ENCODE data around the gene RAPGEF1.

The RAPGEF1 gene

DNA sequence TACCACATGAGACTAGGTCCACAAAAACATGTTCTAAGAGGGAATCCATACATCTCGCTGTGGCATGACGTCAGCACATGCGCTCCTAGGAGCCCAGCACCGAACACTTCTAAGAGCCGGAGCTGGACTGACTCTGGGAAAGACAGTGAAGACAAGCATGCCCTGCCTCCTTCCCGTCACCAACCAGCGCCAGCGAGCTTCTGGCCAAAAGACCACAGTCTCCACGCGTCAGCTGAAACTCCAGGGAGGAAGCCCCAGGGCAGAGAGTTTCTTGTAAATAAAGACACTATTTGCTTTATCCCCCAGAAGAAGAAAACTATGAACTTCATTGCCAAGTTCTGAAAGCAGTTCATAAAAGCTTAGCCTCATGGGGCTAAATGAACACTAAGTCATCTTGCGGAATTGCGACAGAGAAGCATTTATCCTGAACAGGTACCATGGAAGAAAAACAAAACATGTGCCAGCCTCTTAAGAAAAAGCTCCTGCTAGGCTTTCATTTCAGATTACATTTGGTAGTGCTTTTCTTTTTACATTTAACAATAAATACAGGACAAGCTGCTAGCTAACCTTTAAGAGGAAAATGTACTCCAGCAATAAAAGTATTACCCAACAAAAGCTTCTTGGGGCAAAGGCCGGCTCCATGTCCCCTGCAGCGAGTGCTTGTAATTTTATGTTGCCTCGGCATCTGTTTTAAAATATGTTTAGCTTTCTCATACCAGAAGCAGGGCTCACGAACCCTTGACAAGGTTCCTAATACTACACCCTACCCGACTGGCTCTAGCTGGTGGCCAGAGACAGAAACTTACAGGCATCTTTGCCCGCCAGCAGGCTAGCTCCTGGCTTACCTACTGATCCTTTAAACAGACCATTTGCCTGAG lies 98.0 kb downstream of the RAPGEF1 start:
- Histone ChIP-seq H3K27me3 (ENCODE audit: control insufficient read depth, insufficient read depth, low read length) (no peaks in the 10 kb centered on the region), H3K4me3 (ENCODE audit: low read depth, low read length) (no peak overlapping the region), H3K27ac (ENCODE audit: low read depth, low read length) (0 out of 2 replicates have a peak overlapping the region, but pooled peaks have one; percentile 19), H3K9me3 (ENCODE audit: control insufficient read depth, insufficient read depth, low read depth, low read length) (no peaks in the 10 kb centered on the region), H3K9ac (ENCODE audit: low read length) (no peak overlapping the region), H3K36me3 (ENCODE audit: control insufficient read depth, insufficient read depth, low read length) (peaks cover 49% of the 10 kb centered on the region), H3K4me1 (ENCODE audit: control insufficient read depth, insufficient read depth, low read length) (peaks cover 43% of the 10 kb centered on the region)

- Histone ChIP-seq H3K4me3 (ENCODE audit: low read depth, low read length) (no peak overlapping the region), H3K27me3 (ENCODE audit: control insufficient read depth, insufficient read depth, low read length) (no peaks in the 10 kb centered on the region), H3K4me1 (ENCODE audit: control insufficient read depth, insufficient read depth, low read length) (peaks cover 45% of the 10 kb centered on the region), H3K9ac (ENCODE audit: low read length) (no peak overlapping the region), H3K27ac (ENCODE audit: low read depth, low read length) (no peak overlapping the region), H3K36me3 (ENCODE audit: control insufficient read depth, insufficient read depth, low read length) (peaks cover 53% of the 10 kb centered on the region), H3K9me3 (ENCODE audit: control insufficient read depth, insufficient read depth, low read depth, low read length) (no peaks in the 10 kb centered on the region)
These were observed 99.3 kb downstream of the RAPGEF1 start for GRCh38 chr9:131640438-131641137.

- H3K27ac ChIP-seq (ENCODE audit: low read depth, low read length) = no peak overlapping the region
- no peak overlapping the region for H3K9ac ChIP-seq (ENCODE audit: low read length)
- H3K4me1 ChIP-seq (ENCODE audit: control insufficient read depth, insufficient read depth, low read length) = peaks cover 46% of the 10 kb centered on the region
- H3K36me3 ChIP-seq (ENCODE audit: control insufficient read depth, insufficient read depth, low read length) = peaks cover 46% of the 10 kb centered on the region
- H3K4me3 ChIP-seq (ENCODE audit: low read depth, low read length) = no peak overlapping the region
- H3K27me3 ChIP-seq (ENCODE audit: control insufficient read depth, insufficient read depth, low read length) = no peaks in the 10 kb centered on the region
- no peaks in the 10 kb centered on the region for H3K9me3 ChIP-seq (ENCODE audit: control insufficient read depth, insufficient read depth, low read depth, low read length)
These were observed 100.0 kb downstream of the RAPGEF1 start for GRCh38 chr9:131639769-131640437.

DNA sequence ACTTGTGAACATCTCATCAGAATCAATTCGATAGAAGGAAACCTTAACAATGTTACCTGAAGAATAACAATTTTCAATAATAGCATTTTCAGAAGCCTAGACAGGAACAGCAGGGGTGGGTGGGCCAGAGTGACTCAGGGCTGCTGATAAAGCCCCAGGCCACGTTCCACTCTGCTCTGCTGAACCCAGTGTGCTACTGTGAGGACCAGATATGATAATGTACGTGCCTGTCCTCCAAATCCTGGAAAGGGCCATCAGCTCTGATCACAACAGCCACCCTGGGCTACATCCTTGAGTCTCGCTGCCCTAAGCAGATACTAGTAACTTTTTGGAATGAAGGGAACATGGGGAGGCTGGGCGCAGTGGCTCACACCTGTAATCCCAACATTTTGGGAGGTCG lies 103.3 kb downstream of the RAPGEF1 start:
- Histone ChIP-seq H3K36me3 (ENCODE audit: control insufficient read depth, insufficient read depth, low read length) (peaks cover 48% of the 10 kb centered on the region), H3K9me3 (ENCODE audit: control insufficient read depth, insufficient read depth, low read depth, low read length) (no peaks in the 10 kb centered on the region), H3K9ac (ENCODE audit: low read length) (no peak overlapping the region), H3K27me3 (ENCODE audit: control insufficient read depth, insufficient read depth, low read length) (no peaks in the 10 kb centered on the region), H3K27ac (ENCODE audit: low read depth, low read length) (no peak overlapping the region), H3K4me3 (ENCODE audit: low read depth, low read length) (no peak overlapping the region), H3K4me1 (ENCODE audit: control insufficient read depth, insufficient read depth, low read length) (peaks cover 34% of the 10 kb centered on the region)

DNA sequence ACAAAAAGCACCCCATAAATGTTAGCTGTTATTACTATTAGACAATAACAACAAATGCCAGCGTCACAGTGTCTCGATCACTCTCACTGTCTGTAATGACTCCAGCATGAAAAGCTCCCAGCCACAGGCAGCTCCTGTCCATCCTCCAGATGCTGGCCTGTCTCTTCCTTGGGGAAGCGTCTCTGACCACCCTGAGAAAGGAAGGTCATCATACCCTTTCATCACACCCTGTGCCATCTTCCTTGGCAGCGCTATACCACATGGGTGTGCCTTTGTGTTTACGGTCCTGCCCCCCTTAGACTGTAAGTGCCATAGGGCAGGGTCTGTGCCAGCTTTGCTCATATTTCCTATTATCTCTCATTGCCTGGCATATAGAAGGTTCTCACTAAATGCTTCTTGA lies 104.0 kb downstream of the RAPGEF1 start:
- Histone ChIP-seq H3K36me3 (ENCODE audit: control insufficient read depth, insufficient read depth, low read length) (peaks cover 48% of the 10 kb centered on the region), H3K27me3 (ENCODE audit: control insufficient read depth, insufficient read depth, low read length) (no peaks in the 10 kb centered on the region), H3K27ac (ENCODE audit: low read depth, low read length) (no peak overlapping the region), H3K4me3 (ENCODE audit: low read depth, low read length) (no peak overlapping the region), H3K9me3 (ENCODE audit: control insufficient read depth, insufficient read depth, low read depth, low read length) (no peaks in the 10 kb centered on the region), H3K9ac (ENCODE audit: low read length) (no peak overlapping the region), H3K4me1 (ENCODE audit: control insufficient read depth, insufficient read depth, low read length) (peaks cover 34% of the 10 kb centered on the region)

DNA sequence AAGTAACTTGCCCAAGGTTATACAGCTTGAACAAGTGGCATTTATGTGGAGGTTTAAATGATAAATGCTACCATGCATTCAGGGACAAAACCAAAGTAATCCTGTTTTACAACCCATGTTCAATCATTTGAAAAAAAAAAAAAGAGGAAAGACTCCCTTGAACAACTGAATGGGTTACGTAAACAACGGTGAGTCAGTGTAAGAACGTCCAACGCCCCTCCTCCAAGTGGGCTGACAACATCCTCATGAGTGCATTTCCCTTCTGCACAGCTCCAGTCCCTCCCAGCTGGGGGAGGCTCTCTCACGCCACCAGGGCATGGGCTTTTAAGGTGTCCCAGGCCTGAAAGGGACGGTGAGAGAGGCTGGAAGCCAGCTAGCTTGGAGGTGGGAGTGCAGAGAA lies 104.6 kb downstream of the RAPGEF1 start:
- peaks cover 46% of the 10 kb centered on the region for H3K36me3 ChIP-seq (ENCODE audit: control insufficient read depth, insufficient read depth, low read length)
- peaks cover 34% of the 10 kb centered on the region for H3K4me1 ChIP-seq (ENCODE audit: control insufficient read depth, insufficient read depth, low read length)
- H3K4me3 ChIP-seq (ENCODE audit: low read depth, low read length) = no peak overlapping the region
- no peaks in the 10 kb centered on the region for H3K27me3 ChIP-seq (ENCODE audit: control insufficient read depth, insufficient read depth, low read length)
- no peak overlapping the region; the same call in 1 of the 2 replicates for H3K27ac ChIP-seq (ENCODE audit: low read depth, low read length)
- no peak overlapping the region for H3K9ac ChIP-seq (ENCODE audit: low read length)
- H3K9me3 ChIP-seq (ENCODE audit: control insufficient read depth, insufficient read depth, low read depth, low read length) = no peaks in the 10 kb centered on the region

DNA sequence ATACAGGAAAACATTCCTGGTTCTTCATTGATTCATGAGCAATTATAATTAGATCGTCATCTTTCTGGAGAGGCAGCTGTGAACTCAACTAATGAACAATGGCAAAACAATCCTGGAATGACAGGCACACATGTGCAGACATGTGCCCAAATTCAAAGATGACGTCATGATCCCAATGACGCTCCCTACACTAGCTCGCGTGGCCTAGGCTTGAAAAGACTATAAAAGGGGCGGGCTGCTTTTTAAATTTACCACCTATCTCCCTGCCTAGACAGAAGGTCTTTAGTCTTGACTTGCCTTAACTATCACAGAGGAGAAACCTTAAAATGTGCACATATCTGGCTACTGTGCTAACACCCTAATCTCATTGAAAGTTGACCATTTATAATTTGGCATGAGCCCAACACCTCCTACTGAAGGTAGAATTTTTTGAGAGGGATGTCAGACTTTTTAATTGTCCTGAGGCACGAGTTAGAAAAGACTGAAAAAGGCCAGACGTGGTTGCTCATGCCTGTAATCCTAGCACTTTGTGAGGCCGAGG lies 106.3 kb downstream of the RAPGEF1 start:
- no peak overlapping the region for H3K9ac ChIP-seq (ENCODE audit: low read length)
- H3K27ac ChIP-seq (ENCODE audit: low read depth, low read length) = no peak overlapping the region
- no peaks in the 10 kb centered on the region for H3K9me3 ChIP-seq (ENCODE audit: control insufficient read depth, insufficient read depth, low read depth, low read length)
- peaks cover 46% of the 10 kb centered on the region for H3K36me3 ChIP-seq (ENCODE audit: control insufficient read depth, insufficient read depth, low read length)
- no peaks in the 10 kb centered on the region for H3K27me3 ChIP-seq (ENCODE audit: control insufficient read depth, insufficient read depth, low read length)
- peaks cover 27% of the 10 kb centered on the region for H3K4me1 ChIP-seq (ENCODE audit: control insufficient read depth, insufficient read depth, low read length)
- no peak overlapping the region for H3K4me3 ChIP-seq (ENCODE audit: low read depth, low read length)

- no peaks in the 10 kb centered on the region for H3K9me3 ChIP-seq (ENCODE audit: control insufficient read depth, insufficient read depth, low read depth, low read length)
- H3K27ac ChIP-seq (ENCODE audit: low read depth, low read length) = no peak overlapping the region
- peaks cover 31% of the 10 kb centered on the region for H3K4me1 ChIP-seq (ENCODE audit: control insufficient read depth, insufficient read depth, low read length)
- H3K36me3 ChIP-seq (ENCODE audit: control insufficient read depth, insufficient read depth, low read length) = peaks cover 42% of the 10 kb centered on the region
- H3K9ac ChIP-seq (ENCODE audit: low read length) = no peak overlapping the region
- H3K4me3 ChIP-seq (ENCODE audit: low read depth, low read length) = no peak overlapping the region
- no peaks in the 10 kb centered on the region for H3K27me3 ChIP-seq (ENCODE audit: control insufficient read depth, insufficient read depth, low read length)
These were observed 108.6 kb downstream of the RAPGEF1 start for GRCh38 chr9:131631306-131631705.

- no peak overlapping the region for H3K27ac ChIP-seq (ENCODE audit: low read depth, low read length)
- no peaks in the 10 kb centered on the region for H3K27me3 ChIP-seq (ENCODE audit: control insufficient read depth, insufficient read depth, low read length)
- peaks cover 24% of the 10 kb centered on the region; the same call in 1 of the 2 replicates for H3K4me1 ChIP-seq (ENCODE audit: control insufficient read depth, insufficient read depth, low read length)
- no peaks in the 10 kb centered on the region for H3K9me3 ChIP-seq (ENCODE audit: control insufficient read depth, insufficient read depth, low read depth, low read length)
- H3K9ac ChIP-seq (ENCODE audit: low read length) = no peak overlapping the region
- no peak overlapping the region for H3K4me3 ChIP-seq (ENCODE audit: low read depth, low read length)
- peaks cover 47% of the 10 kb centered on the region for H3K36me3 ChIP-seq (ENCODE audit: control insufficient read depth, insufficient read depth, low read length)
These were observed 109.6 kb downstream of the RAPGEF1 start for GRCh38 chr9:131630205-131630831.

- Histone ChIP-seq H3K4me3 (ENCODE audit: low read depth, low read length) (no peak overlapping the region), H3K36me3 (ENCODE audit: control insufficient read depth, insufficient read depth, low read length) (peaks cover 52% of the 10 kb centered on the region), H3K4me1 (ENCODE audit: control insufficient read depth, insufficient read depth, low read length) (peaks cover 19% of the 10 kb centered on the region; the same call in 1 of the 2 replicates), H3K9me3 (ENCODE audit: control insufficient read depth, insufficient read depth, low read depth, low read length) (no peaks in the 10 kb centered on the region), H3K27me3 (ENCODE audit: control insufficient read depth, insufficient read depth, low read length) (no peaks in the 10 kb centered on the region), H3K9ac (ENCODE audit: low read length) (no peak overlapping the region), H3K27ac (ENCODE audit: low read depth, low read length) (no peak overlapping the region)
These were observed 110.1 kb downstream of the RAPGEF1 start for GRCh38 chr9:131629825-131630204.

Measured in HUES6 (cell line).